HG03521 (cell line): ENCODE measurements around the gene TRIP13.
"Not testable (repeated sequence)": the region's sequence is repeated elsewhere in the genome, so short reads cannot be mapped to it uniquely, and the experiment has no call there.

Source experiments
- ATAC-seq: cut with Tn5 transposase; IDR thresholded peaks from one replicate; pipeline ENCODE4 v1.9.1; 2021; ENCODE audit warnings: mild to moderate bottlenecking, moderate library complexity; ENCODE audit not compliant: unreplicated experiment

The TRIP13 gene, protein sequence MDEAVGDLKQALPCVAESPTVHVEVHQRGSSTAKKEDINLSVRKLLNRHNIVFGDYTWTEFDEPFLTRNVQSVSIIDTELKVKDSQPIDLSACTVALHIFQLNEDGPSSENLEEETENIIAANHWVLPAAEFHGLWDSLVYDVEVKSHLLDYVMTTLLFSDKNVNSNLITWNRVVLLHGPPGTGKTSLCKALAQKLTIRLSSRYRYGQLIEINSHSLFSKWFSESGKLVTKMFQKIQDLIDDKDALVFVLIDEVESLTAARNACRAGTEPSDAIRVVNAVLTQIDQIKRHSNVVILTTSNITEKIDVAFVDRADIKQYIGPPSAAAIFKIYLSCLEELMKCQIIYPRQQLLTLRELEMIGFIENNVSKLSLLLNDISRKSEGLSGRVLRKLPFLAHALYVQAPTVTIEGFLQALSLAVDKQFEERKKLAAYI

DNA sequence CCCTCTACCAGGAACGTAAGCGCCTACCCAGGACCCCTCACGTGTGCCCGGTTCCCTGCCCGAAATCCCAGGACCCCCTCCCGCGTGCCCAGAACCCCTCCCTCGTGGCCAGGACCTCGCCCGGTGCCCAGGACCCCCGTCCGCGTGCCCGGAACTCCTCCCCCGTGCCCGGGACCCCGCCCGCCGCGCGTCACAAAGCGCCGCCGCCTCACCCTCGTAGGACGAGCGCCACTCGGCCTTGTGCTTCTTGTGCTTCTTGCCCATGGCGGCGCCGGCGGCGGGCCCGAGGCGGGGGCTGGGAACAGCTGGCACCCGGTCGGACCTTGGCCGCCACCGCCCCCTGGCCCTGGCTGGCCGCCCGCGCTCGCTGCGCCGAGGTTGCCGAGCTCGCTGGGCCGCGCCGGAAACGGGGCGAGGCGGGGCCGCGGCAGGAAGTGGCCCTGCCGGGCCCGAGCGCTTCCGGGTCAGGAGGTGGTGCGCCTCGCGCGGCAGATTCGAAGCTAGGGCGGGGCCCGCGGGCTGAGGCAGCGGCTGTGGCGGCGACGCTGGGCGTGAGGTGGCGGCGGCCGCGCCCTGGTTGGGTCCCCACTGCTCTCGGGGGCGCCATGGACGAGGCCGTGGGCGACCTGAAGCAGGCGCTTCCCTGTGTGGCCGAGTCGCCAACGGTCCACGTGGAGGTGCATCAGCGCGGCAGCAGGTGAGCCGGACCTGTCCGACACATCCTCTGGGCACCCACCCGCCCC, at the start of gene TRIP13, which contains the start of gene BRD9:
Gene TRIP13 (plus strand): TSS at position 491 of the 743 bp plus-strand sequence. CDS start 115 bp downstream, at position 606.
Gene BRD9 (minus strand): TSS at position 408 of the 743 bp plus-strand sequence. CDS start 144 bp downstream, at position 264.
- peak; percentile 95 for ATAC-seq

DNA sequence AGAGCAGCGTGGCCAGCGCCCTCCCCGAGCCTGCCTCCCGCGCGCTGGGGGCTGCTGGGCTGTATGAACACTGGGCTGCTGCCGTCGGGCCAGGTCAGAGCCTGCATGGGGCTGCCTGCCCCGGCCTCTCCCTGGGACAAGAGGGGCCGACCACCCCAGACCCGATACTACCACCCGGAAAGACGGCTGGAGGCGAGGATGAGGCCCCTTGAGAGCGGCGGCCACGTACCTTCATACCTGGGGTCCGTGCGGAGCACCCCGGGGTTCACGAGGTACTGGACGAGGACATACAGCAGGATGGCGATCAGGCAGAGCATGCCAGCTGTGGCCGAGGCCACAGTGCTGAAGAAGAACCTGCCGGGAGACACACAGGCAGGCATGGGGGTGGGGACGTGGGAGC, 49.3 kb upstream of the TRIP13 start:
- not testable (repeated sequence) for ATAC-seq

DNA sequence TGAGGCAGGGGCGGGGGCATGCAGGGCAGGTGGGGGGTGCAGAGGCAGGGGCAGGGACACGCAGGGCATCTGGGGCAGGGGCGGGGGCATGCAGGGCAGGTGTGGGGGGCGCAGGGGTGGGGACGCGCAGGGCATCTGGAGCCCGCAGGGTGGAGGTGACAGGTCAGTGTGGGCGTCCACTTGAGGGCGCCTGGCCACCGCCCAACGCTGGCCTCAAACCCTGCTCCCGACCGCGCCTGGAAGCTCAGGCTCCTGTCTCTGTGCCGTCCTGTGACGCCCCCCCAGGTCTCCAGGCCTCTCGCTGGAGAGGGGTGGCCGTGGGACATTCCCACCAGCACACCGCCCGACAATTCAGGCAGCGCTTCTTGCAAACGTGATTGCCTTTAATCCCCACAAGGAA, 48.8 kb upstream of the TRIP13 start:
- ATAC-seq: not testable (repeated sequence)

DNA sequence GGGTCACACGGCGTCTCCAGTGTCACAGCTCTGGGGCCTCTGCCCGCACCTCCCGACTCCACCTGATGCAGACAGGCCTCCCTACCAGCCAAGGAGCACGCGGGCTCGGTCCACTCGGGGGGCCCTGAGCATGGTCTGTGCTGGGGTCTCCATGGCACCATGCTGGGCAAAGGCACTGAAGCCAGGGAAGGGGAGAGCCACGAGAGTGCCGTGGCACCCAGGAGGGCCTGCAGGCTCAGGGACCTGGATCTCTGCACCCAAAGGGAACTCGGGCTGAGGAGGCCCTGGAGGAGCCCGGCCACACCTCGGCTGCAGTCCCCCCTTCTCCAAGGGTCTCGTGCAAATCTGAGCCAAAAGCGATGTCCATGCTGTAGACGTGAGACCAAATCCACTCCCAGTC, 48.3 kb upstream of the TRIP13 start:
- ATAC-seq: not testable (repeated sequence)

DNA sequence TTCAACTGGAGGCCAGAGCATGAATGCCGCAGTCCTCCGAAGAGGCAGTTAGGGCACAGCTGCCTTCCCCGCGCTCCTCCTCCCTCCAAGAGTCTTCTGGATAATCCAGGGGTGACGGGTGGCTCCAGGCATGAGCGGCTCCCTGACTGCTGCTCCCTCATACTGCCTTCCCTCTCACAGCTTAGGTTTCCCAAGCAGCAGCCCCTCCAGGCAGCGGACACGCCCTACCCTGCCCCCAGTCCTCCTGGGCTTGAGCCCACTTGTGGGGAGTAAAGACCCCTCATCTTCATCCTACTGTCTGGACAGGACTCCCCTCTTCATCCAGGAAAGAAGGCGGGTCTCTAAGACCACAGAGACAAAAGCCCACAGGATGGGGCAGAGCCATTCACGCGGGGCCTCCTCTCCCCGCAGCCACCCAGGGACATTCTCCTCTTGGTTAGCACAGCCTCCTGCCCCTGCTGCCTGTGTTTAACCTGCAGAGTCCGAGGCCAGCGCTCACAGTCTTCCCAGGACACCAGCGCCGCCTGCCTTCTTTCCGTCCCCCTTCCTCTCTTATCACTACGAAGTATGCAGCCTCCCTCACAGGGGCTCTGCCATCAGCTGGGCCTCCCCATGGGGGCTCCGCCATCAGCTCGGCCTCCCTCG, 47.5 kb upstream of the TRIP13 start:
- ATAC-seq: not testable (repeated sequence)

DNA sequence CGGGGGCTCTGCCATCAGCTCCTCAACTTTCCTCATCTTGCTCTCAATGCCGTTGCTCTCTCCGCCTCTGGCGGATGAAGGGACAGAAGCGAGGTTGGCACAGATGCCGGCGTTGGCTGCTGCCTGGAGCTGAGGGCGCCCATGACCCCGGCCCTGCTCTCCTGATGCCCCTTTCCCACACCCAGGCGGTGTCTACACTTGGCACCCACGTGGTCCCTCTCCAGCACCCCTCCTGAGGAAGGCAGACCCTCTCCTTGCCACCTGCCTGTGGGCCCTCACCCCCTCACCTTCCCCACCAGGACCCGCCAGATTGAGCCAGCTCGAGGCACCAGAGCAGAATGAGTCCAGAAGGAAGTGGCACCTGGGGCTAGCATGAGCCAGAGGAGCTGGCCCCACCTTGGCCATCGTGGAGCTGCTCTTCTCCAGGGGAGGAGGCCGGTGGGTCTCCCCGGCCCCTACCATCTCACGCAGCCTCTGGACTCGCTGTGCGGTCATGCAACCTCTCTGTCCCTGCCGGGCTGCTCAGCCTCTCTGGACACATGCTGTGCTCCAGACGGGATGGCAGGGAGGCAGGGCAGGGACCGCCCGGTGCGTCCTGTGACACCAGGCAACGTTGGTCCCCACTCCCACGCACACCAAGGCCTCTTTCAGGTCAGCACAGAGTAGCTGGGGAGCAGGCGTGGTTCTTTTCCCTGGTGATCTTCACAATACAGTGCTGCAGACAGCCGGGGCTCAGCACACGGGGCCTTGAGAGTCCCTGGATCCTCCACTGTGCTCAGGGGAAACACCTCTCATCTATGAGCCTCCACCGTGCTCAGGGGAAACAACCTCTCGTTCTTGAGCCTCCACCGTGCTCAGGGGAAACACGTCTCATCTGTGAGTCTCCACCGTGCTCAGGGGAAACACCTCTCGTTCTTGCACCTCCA, 46.7 kb upstream of the TRIP13 start:
- not testable (repeated sequence) for ATAC-seq

DNA sequence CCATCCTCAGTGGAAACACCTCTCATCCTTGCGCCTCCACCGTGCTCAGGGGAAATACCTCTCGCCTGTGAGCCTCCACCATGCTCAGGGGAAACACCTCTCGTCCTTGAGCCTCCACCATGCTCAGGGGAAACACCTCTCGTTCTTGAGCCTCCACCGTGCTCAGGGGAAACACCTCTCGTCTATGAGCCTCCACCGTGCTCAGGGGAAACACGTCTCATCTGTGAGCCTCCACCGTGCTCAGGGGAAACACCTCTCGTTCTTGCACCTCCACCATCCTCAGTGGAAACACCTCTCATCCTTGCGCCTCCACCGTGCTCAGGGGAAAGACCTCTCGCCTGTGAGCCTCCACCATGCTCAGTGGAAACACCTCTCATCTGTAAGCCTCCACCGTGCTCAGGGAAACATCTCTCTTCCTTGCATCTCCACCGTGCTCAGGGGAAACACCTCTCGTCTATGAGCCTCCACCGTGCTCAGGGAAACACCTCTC, 46.0 kb upstream of the TRIP13 start:
- ATAC-seq: not testable (repeated sequence)

DNA sequence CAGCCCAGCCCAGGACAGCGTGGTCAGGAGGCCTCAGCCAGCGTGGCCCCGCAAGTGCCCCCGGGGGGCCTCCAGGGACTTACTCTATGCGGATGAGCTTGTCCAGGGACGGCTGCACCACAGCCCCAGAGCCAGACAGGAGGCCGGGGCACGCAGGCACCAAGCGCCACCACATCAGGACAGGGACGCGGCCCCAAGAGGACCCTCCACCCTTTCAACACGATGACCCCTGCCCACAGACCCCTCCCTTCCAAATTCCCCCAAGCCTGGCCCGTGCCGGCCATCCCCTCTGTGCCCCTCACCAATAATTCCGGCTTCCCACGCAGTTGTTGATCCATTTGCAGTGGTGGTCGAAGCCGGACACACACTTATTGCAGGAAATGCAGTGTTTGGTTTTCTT, 45.5 kb upstream of the TRIP13 start:
- not testable (repeated sequence) for ATAC-seq

DNA sequence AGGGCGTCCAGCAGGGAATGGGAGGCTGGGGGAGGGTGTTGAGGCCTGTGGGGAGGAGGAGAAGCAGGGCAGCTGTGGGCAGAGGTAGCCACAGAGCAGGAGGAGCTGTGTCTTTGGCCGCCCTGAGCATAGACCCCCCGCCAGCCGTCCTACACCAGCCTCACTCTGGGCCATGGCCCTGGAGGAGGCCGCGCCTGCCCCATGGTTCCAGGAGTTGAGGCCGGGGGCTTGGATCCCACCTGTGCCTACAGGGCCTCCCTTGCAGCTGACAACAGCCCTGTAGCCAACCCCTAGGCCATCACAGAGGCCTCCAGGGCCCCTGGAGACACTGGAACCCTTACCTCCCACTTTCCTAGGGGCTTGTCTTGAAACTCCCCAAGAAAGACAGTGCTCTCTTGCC, 44.9 kb upstream of the TRIP13 start:
- ATAC-seq: not testable (repeated sequence)

DNA sequence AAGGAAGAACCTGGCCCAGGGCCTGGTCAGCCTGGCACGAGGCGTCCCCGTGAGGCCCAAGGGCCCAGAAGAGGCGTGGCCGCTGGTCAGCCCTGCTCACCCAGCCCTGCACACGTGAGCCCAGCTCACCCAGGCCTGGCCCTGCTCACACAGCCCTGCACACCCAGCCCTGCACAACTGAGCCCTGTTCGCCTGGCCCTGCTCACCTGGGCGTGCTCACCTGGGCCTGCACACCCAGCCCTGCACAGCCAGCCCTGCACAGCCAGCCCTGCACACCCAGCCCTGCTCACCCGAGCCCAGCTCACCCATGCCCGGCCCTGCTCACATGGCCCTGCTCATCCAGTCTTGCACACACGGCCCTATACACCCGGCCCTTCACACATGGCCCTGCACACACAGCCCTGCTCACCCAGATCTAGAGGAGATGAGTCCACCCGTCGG, 44.0 kb upstream of the TRIP13 start:
- ATAC-seq: no peak

DNA sequence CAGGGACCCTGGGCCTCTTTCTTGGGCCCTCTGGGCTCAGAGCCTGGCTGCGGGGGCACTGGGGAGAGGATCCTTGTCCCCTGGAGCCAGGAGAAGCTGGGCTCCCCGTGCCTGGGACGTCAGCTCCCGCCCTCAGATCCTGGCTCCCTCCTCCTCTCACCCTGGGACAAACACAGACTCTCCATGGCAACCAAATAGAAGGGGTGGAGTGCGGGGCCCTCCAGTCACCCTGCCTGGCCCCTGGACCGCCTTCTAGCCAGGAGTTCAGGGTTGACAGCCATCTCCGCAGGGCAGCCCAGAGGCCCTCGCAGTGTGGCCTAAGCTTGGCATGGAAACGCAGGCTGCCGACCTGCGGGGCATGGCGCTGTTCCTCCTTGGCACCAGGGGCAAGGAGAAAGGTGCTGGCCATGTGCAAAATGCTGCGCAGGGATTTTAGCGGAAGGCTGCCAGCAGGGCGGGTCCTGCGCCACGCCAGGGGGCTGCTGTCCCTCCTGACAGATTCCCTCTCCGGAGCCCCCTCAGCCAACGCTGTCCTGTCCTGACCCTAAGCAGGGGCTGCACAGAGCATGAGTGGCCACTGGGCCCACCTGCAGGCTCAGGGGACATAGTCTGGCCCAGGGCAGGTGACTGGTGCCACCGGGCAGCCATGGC, 42.9 kb upstream of the TRIP13 start:
- no peak for ATAC-seq

DNA sequence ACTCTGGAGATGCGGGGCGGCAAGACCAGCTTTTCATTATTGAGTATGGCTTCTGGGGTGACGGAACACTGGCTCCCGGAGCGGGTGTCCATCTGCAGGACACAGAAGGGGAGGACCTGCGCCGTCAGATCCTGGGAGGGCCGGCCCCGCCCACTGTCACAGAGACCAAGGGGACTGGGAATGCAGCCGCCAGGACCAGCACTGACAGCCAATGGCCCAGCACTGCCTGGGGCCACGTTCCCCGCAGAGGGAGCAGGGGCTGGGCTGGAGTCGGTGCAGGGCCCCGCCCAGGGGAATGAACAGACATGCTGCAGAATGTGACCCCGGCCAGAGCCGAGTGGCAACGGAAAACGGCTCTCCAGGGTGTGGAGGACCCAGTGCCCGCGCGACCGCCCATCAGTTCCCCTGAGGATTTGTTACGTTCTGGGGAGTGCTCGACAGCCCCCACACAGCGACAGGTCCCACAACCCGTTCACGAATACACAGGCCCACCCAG, 42.1 kb upstream of the TRIP13 start, which contains the start of gene ZDHHC11:
Gene ZDHHC11 (minus strand): TSS at position 476 of the 496 bp plus-strand sequence. CDS start 384 bp downstream, at position 92.
- no peak for ATAC-seq

DNA sequence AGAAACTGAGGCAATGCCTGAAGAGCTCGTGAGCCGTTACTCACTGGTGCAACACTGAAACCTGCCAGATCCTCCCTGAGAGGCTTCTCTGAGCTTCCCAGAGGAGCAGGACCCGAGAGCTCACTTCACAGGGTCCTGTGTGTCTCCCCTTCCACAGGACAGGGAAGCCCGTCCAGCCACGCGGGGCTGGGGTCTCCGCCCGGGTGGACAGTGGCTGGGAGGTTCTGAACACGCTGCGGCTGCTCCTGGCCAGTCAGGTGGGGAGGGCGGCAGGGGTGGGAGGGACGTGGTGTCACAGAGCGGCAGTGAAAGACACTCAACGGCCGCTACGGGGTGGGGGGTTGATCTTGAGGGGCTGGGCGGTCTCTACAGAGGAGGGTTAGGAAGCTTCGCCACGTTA, 41.6 kb upstream of the TRIP13 start:
- ATAC-seq: no peak

DNA sequence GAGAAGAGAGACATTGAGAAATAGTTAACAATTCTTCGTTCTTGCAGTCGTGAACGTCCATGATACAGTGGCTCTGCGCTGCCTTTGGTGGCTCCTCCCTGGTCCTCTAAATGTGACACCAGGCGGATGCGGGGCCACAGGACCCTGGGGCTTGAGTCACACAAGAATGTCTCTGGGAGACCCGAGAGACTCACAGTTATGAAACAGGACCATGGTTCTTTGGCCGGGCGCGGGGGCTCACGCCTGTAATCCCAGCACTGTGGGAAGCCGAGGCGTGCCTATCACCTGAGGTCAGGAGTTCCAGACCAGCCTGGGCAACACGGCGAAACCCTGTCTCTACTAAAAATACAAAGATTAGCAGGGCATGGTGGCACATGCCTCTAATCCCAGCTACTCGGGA, 41.1 kb upstream of the TRIP13 start:
- no peak for ATAC-seq

DNA sequence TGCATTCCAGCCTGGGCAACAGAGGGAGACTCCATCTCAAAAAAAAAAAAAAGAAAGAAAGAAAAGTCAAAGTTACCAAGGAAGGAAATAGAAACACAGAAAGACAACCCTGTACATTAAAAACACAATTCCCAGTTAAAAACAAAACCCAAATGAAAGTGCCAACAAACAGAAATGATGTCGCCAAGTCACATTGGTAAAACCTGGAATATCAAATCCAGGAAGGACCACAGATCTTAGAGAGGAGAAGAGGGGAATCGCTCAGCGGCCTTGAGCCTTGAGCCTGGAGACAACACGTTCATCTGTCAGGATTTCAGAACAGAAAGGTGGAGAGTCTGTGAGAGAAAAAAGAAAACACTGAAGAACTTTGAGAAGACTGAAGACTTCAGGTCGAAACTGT, 40.7 kb upstream of the TRIP13 start:
- no peak for ATAC-seq

DNA sequence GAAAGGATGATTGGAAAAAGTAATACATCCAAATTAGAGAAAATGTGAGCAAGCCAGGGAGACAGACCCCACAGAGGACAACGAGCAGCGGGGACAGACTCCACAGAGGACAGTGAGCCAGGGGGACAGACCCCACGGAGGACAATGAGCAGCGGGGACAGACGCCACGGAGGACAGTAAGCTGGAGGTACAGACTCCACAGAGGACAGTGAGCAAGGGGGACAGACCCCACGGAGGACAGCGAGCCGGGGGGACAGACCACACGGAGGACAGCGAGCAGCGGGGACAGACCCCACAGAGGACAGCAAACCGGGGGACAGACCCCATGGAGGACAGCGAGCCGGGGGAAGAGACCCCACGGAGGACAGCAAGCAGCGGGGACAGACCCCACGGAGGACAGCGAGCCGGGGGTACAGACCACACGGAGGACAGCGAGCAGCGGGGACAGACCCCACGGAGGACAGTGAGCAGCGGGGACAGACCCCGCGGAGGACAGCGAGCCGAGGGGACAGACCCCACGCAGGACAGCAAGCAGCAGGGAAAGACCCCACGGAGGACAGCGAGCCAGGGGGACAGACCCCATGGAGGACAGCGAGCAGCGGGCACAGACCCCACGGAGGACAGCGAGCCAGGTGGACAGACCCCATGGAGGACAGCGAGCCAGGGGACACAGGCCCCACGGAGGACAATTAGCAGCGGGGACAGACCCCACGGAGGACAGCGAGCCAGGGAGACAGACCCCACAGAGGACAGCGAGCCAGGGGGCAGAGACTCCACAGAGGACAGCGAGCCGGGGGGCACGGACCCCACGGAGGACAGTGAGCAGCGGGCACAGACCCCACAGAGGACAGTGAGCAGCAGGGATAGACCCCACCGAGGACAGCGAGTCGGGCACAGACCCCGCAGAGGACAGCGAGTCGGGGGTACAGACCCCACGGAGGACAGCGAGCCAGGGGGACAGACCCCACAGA, 40.0 kb upstream of the TRIP13 start:
- no peak for ATAC-seq

DNA sequence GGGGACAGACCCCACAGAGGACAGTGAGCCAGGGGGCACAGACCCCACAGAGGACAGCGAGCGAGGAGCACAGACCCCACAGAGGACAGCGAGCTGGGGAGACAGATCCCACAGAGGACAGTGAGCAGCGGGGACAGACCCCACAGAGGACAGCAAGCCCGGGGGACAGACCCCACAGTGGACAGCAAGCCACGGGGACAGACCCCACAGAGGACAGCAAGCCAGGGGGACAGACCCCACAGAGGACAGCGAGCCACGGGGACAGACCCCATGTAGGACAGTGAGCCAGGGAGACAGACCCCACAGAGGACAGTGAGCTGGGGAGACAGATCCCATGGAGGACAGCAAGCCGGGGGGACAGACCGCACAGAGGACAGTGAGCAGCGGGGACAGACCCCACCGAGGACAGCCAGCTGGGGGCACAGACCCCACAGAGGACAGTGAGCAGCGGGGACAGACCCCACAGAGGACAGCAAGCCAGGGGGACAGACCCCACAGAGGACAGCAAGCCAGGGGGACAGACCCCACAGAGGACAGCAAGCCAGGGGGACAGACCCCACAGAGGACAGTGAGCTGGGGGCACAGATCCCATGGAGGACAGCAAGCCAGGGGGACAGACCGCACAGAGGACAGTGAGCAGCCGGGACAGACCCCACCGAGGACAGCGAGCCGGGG, 39.1 kb upstream of the TRIP13 start:
- ATAC-seq: not testable (repeated sequence)
